GM12878 (cell line): ENCODE data around the gene CDYL. TPM values are rescaled to one million over a fixed set of nuclear protein-coding genes. Genes with fewer than 3 reads are reported as not detected.

Source experiments
- ATF7 ChIP-seq: fragments of 450-650 bp; IDR thresholded peaks from 2 replicates; pipeline ENCODE4 v1.6.1; 2016; ENCODE audit warnings: low read depth, mild to moderate bottlenecking
- CBX3 ChIP-seq: fragments of 200-600 bp; sonication (generic); IDR thresholded peaks from 2 replicates; pipeline ENCODE4 v1.6.1; 2016; ENCODE audit warnings: low read depth, borderline replicate concordance
- CREM ChIP-seq: IDR thresholded peaks from 2 replicates; pipeline ENCODE4 v1.6.1; 2014; ENCODE audit warnings: antibody characterized with exemption, low read depth
- EZH2 ChIP-seq: IDR thresholded peaks from 2 replicates; pipeline ENCODE4 v1.6.1; 2012; ENCODE audit warnings: low read depth, mild to moderate bottlenecking, control low read depth, inconsistent platforms, low read length, borderline replicate concordance; ENCODE audit not compliant: control insufficient read depth
- FOS ChIP-seq: IDR thresholded peaks from 3 replicates; pipeline ENCODE4 v1.6.1; 2011; ENCODE audit warnings: borderline replicate concordance; ENCODE audit not compliant: insufficient read length; ENCODE audit errors: extremely low read depth
- GABPA ChIP-seq: IDR thresholded peaks from 2 replicates; pipeline ENCODE4 v1.6.1; 2014; ENCODE audit warnings: antibody characterized with exemption, low read depth, mild to moderate bottlenecking, inconsistent platforms
- IKZF2 ChIP-seq, 2 experiments: fragments of 450-650 bp; IDR thresholded peaks; 2 replicates each; pipeline ENCODE4 v1.6.1; 2017; ENCODE audit warnings: mild to moderate bottlenecking in 2 of 2, moderate library complexity in 2 of 2
- JUND ChIP-seq: IDR thresholded peaks from 2 replicates; pipeline ENCODE4 v1.6.1; 2012; ENCODE audit warnings: low read depth, mild to moderate bottlenecking, low read length, improper control_type of control experiment, moderate library complexity
- MYC ChIP-seq: IDR thresholded peaks from 2 replicates; pipeline ENCODE4 v1.6.1; 2011; ENCODE audit warnings: mild to moderate bottlenecking, low read length, moderate library complexity, inconsistent platforms; ENCODE audit not compliant: insufficient read depth, insufficient replicate concordance, insufficient read length, severe bottlenecking
- NBN ChIP-seq: fragments of 450-650 bp; IDR thresholded peaks from 2 replicates; pipeline ENCODE4 v1.6.1; 2016
- NFYA ChIP-seq: IDR thresholded peaks from 2 replicates; pipeline ENCODE4 v1.6.1; 2011; ENCODE audit warnings: low read depth, mild to moderate bottlenecking, low read length, improper control_type of control experiment, borderline replicate concordance
- NR2C2 ChIP-seq: IDR thresholded peaks from 2 replicates; pipeline ENCODE4 v1.6.1; 2011; ENCODE audit warnings: borderline replicate concordance, low read depth; ENCODE audit not compliant: control insufficient read depth, insufficient read length
- RCOR1 ChIP-seq: conservative IDR thresholded peaks from 2 replicates; pipeline ENCODE4 v1.6.1; 2012; ENCODE audit warnings: low read depth, low read length, improper control_type of control experiment
- SMC3 ChIP-seq: IDR thresholded peaks from 2 replicates; pipeline ENCODE4 v1.6.1; 2011; ENCODE audit warnings: low read length, improper control_type of control experiment, borderline replicate concordance
- SRF ChIP-seq, 2 experiments: IDR thresholded peaks; 2 replicates each; pipeline ENCODE4 v1.6.1; 2011; ENCODE audit warnings: low read depth in 2 of 2, low read length in 2 of 2, mild to moderate bottlenecking in 1 of 2, moderate library complexity in 1 of 2
- TAF1 ChIP-seq: IDR thresholded peaks from 2 replicates; pipeline ENCODE4 v1.6.1; 2011; ENCODE audit warnings: mild to moderate bottlenecking, low read depth, low read length, borderline replicate concordance
- TARDBP ChIP-seq: IDR thresholded peaks from 2 replicates; pipeline ENCODE4 v1.6.1; 2016; ENCODE audit warnings: borderline replicate concordance
- TCF3 ChIP-seq: IDR thresholded peaks from 2 replicates; pipeline ENCODE4 v1.6.1; 2012; ENCODE audit warnings: low read depth, mild to moderate bottlenecking, low read length, borderline replicate concordance; ENCODE audit not compliant: insufficient read depth
- ZBED1 ChIP-seq: IDR thresholded peaks from 2 replicates; pipeline ENCODE4 v1.6.1; 2016; ENCODE audit warnings: borderline replicate concordance
- ZZZ3 ChIP-seq: IDR thresholded peaks from 2 replicates; pipeline ENCODE4 v1.6.1; 2011; ENCODE audit warnings: low read depth; ENCODE audit not compliant: control insufficient read depth, insufficient read length
- polyA plus RNA-seq, 11 experiments: library from polyadenylated mRNA; depleted of rRNA in 4 of 11; unstranded in 6 of 11; stranded (reverse) in 5 of 11; fragments of >200 nt; fragmentation: Nextera tagmentation in 4 of 11; fragmentation: Illumina TruSeq in 1 of 11; extraction: Ambion mirVana in 4 of 11; extraction: Trizol in 1 of 11; gene quantifications; 1 replicate in 1 of 11; 2 replicates in 10 of 11; pipeline versions ENCODE4 v1.2.1 to v1.2.3, GENCODE V29; 2011 to 2016; ENCODE audit warnings: inconsistent platforms in 2 of 11, missing spikeins in 2 of 11, low read depth in 1 of 11
- total RNA-seq, 4 experiments: library from RNA; depleted of rRNA in 3 of 4; stranded (reverse); fragments of >200 nt in 3 of 4; fragmentation: Illumina TruSeq in 1 of 4; extraction: Trizol in 1 of 4; gene quantifications; 2 replicates each; pipeline versions ENCODE4 v1.2.1 to v1.2.3, GENCODE V29; 2013 to 2021
- TF ChIP-seq, protein P1 (sequence below): fragments of 450-650 bp; IDR thresholded peaks from 2 replicates; pipeline ENCODE4 v1.6.1; 2017; ENCODE audit warnings: mild to moderate bottlenecking, low read depth, inconsistent platforms; ENCODE audit not compliant: poor library complexity, severe bottlenecking
- TF ChIP-seq, protein P2 (sequence below): fragments of 450-650 bp; IDR thresholded peaks from 2 replicates; pipeline ENCODE4 v1.6.1; 2016; ENCODE audit warnings: mild to moderate bottlenecking
- TF ChIP-seq, protein P3 (sequence below): IDR thresholded peaks from 2 replicates; pipeline ENCODE4 v1.6.1; 2012; ENCODE audit warnings: mild to moderate bottlenecking, low read depth, low read length
- TF ChIP-seq, protein P4 (sequence below): IDR thresholded peaks from 2 replicates; pipeline ENCODE4 v1.6.1; 2012; ENCODE audit warnings: low read depth, low read length, improper control_type of control experiment

CDYL gene
- total and polyA plus RNA-seq, 10 of the 15 experiments (the other 5 are each of a cell fraction or from before 2014, with no cell fraction given): 9.3 to 61.2 (median 28.5) TPM

DNA sequence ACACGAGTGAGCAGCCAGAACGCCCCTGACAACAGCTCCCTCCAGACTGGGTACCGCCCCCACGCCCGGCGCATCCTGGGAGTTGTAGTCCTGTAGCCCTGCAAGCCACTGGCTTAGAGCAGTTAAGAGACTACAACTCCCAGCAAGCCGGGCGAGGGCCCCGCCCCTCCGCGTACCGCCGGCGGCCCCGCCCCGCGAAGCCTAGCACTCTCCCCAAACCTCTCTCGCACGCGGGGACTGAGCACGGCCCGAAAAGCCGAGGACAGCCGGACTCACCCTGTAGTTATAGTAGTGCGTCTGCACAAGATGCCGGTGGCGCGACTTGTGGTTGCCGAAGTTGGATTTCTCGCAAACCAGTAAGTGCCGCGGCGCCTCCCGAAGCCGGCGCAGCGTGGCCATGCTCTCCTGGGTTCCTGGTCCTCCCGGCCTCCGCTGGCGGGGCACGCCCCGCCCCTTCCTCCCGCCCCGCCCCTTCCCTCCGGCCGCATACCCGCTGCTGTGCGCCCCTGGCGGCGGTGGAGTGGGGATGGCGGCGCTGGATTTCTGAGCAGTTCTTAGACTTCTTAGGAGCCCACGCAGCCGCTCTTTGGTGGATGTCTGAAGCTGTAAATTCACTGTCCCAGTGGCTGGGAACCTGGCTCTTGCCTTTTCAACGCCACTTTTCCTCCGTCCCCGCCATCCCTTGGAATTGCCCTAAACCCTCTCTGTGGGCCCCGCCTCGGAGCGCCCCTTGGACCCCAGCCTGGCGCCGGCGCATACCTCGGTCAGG lies 227.6 kb downstream of the CDYL start, which contains the start of gene RPP40 (continued):
- peak; percentile 71 for TF ChIP-seq MYC
- no peak for TF ChIP-seq ATF7
- TF ChIP-seq EZH2: no peak
- TF ChIP-seq ZBED1: no peak
- TF ChIP-seq IKZF2 (IDR thresholded peaks at IDR 0.05): peak in 1 of 2 experiments; percentile 27; a peak in 1 of 4 replicates
- TF ChIP-seq RCOR1: no peak
- TF ChIP-seq FOS: no peak
- no peak for TF ChIP-seq NR2C2
- TF ChIP-seq, protein P1, sequence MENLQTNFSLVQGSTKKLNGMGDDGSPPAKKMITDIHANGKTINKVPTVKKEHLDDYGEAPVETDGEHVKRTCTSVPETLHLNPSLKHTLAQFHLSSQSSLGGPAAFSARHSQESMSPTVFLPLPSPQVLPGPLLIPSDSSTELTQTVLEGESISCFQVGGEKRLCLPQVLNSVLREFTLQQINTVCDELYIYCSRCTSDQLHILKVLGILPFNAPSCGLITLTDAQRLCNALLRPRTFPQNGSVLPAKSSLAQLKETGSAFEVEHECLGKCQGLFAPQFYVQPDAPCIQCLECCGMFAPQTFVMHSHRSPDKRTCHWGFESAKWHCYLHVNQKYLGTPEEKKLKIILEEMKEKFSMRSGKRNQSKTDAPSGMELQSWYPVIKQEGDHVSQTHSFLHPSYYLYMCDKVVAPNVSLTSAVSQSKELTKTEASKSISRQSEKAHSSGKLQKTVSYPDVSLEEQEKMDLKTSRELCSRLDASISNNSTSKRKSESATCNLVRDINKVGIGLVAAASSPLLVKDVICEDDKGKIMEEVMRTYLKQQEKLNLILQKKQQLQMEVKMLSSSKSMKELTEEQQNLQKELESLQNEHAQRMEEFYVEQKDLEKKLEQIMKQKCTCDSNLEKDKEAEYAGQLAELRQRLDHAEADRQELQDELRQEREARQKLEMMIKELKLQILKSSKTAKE: no peak
- no peak for TF ChIP-seq SMC3
- 0 out of 2 replicates have a peak, but pooled peaks have one; percentile 28 for TF ChIP-seq TAF1
- TF ChIP-seq, protein P2, sequence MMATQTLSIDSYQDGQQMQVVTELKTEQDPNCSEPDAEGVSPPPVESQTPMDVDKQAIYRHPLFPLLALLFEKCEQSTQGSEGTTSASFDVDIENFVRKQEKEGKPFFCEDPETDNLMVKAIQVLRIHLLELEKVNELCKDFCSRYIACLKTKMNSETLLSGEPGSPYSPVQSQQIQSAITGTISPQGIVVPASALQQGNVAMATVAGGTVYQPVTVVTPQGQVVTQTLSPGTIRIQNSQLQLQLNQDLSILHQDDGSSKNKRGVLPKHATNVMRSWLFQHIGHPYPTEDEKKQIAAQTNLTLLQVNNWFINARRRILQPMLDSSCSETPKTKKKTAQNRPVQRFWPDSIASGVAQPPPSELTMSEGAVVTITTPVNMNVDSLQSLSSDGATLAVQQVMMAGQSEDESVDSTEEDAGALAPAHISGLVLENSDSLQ: no peak
- TF ChIP-seq JUND: 0 out of 2 replicates have a peak, but pooled peaks have one; percentile 8
- TF ChIP-seq NBN: peak; percentile 72; the same call in 1 of the 2 replicates
- no peak for TF ChIP-seq TCF3
- peak; percentile 93 for TF ChIP-seq TARDBP
- TF ChIP-seq ZZZ3: no peak
- TF ChIP-seq, protein P3, sequence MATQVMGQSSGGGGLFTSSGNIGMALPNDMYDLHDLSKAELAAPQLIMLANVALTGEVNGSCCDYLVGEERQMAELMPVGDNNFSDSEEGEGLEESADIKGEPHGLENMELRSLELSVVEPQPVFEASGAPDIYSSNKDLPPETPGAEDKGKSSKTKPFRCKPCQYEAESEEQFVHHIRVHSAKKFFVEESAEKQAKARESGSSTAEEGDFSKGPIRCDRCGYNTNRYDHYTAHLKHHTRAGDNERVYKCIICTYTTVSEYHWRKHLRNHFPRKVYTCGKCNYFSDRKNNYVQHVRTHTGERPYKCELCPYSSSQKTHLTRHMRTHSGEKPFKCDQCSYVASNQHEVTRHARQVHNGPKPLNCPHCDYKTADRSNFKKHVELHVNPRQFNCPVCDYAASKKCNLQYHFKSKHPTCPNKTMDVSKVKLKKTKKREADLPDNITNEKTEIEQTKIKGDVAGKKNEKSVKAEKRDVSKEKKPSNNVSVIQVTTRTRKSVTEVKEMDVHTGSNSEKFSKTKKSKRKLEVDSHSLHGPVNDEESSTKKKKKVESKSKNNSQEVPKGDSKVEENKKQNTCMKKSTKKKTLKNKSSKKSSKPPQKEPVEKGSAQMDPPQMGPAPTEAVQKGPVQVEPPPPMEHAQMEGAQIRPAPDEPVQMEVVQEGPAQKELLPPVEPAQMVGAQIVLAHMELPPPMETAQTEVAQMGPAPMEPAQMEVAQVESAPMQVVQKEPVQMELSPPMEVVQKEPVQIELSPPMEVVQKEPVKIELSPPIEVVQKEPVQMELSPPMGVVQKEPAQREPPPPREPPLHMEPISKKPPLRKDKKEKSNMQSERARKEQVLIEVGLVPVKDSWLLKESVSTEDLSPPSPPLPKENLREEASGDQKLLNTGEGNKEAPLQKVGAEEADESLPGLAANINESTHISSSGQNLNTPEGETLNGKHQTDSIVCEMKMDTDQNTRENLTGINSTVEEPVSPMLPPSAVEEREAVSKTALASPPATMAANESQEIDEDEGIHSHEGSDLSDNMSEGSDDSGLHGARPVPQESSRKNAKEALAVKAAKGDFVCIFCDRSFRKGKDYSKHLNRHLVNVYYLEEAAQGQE: no peak
- TF ChIP-seq, protein P4, sequence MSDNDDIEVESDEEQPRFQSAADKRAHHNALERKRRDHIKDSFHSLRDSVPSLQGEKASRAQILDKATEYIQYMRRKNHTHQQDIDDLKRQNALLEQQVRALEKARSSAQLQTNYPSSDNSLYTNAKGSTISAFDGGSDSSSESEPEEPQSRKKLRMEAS: peak; percentile 87; the same call in 1 of the 2 replicates
- no peak for TF ChIP-seq NFYA
- TF ChIP-seq GABPA: no peak
- TF ChIP-seq CBX3: no peak
- no peak for TF ChIP-seq SRF (IDR thresholded peaks at IDR 0.05; ENCODE audit: low read depth in 2 of 2, low read length in 2 of 2)
- peak; percentile 82 for TF ChIP-seq CREM
